Hepatocyte (in vitro differentiated cells): Measurements from ENCODE around the gene CD1D.

Experiments used
- EZH2 ChIP-seq: fragments of 200-600 bp; sonication (generic); IDR thresholded peaks from 2 replicates; pipeline ENCODE4 v1.6.1; 2016; ENCODE audit warnings: antibody characterized with exemption, mild to moderate bottlenecking, borderline replicate concordance
- EZH2phosphoT487 ChIP-seq: fragments of 200-600 bp; sonication (generic); IDR thresholded peaks from one replicate; pipeline ENCODE4 v1.6.1; 2018; ENCODE audit warnings: antibody characterized with exemption, mild to moderate bottlenecking, low read depth, moderate library complexity; ENCODE audit not compliant: unreplicated experiment, severe bottlenecking
- TF ChIP-seq, protein P1 (sequence below): fragments of 200-600 bp; sonication (generic); IDR thresholded peaks from 2 replicates; pipeline ENCODE4 v1.5.1; 2016; ENCODE audit warnings: antibody characterized with exemption, mild to moderate bottlenecking; ENCODE audit not compliant: poor library complexity

DNA sequence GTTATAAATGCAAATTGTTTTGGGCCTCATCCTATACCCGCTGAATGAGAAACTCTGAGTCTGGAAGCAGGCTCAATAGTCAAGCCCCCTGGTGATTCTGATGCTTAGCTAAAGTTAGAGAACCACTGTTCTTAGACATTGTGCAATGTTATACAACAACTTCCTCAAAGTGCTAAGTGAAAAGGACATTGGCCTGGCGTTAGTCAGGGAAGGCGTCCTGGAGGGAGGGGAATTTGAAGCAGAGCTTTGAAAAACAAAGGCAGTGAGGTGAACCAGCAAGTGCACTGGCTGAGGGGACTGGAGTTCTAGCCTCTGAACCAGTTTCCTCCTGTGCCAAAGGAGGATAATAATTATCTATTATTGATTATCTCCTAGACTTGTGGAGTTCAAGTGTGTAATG is 5.1 kb downstream of the CD1D start:
- TF ChIP-seq, protein P1, sequence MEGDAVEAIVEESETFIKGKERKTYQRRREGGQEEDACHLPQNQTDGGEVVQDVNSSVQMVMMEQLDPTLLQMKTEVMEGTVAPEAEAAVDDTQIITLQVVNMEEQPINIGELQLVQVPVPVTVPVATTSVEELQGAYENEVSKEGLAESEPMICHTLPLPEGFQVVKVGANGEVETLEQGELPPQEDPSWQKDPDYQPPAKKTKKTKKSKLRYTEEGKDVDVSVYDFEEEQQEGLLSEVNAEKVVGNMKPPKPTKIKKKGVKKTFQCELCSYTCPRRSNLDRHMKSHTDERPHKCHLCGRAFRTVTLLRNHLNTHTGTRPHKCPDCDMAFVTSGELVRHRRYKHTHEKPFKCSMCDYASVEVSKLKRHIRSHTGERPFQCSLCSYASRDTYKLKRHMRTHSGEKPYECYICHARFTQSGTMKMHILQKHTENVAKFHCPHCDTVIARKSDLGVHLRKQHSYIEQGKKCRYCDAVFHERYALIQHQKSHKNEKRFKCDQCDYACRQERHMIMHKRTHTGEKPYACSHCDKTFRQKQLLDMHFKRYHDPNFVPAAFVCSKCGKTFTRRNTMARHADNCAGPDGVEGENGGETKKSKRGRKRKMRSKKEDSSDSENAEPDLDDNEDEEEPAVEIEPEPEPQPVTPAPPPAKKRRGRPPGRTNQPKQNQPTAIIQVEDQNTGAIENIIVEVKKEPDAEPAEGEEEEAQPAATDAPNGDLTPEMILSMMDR = no peak
- TF ChIP-seq EZH2phosphoT487 (no peak), EZH2 (no peak)
